SK-N-SH (cell line): ENCODE measurements around the gene ECSCR. TPM values are rescaled to one million over a fixed set of nuclear protein-coding genes. Genes with fewer than 3 reads are reported as not detected.

Experiments
- CTCF ChIA-PET: fragments of 300-600, 350-600 bp; formaldehyde crosslinking; extraction: SDS; loops from one replicate; lab custom pipeline; 2021; lab: Yijun Ruan, JAX
- POLR2A ChIA-PET: fragments of 350-600 bp; sonication (Branson Sonifier 250); formaldehyde crosslinking; extraction: SDS; loops from one replicate; lab custom pipeline; 2020; ENCODE audit warnings: antibody characterized with exemption, inconsistent platforms; lab: Yijun Ruan, JAX
- DNase-seq: peaks from one replicate; pipeline ENCODE4 v3.0.0; 2012
- H2AFZ ChIP-seq: fragments of 200-600 bp; sonication (generic); 2 replicates; pipeline ENCODE4 v1.8.1; 2016; ENCODE audit warnings: antibody characterized with exemption, mild to moderate bottlenecking, low read depth
- H3F3A ChIP-seq: fragments of 200-600 bp; sonication (generic); replicated peaks from 2 replicates; pipeline ENCODE3; 2016; ENCODE audit warnings: antibody characterized with exemption, mild to moderate bottlenecking; ENCODE audit not compliant: insufficient read depth
- H3K27ac ChIP-seq, 2 experiments: fragments of 200-500 bp in 1 of 2; fragments of 200-600 bp in 1 of 2; sonication (Bioruptor generic) in 1 of 2; sonication (generic), shearing (Covaris generic) in 1 of 2; 2 replicates each; pipeline versions ENCODE4 v1.5.1 to v1.6.1; 2014 to 2016; ENCODE audit warnings: low read depth in 2 of 2, inconsistent platforms in 1 of 2, low read length in 1 of 2, mild to moderate bottlenecking in 1 of 2, mixed read lengths in 1 of 2
- H3K27me3 ChIP-seq: fragments of 200-600 bp; sonication (generic), shearing (Covaris generic); 2 replicates; pipeline ENCODE4 v1.6.1; 2016; ENCODE audit warnings: mixed run types; ENCODE audit not compliant: insufficient read depth
- H3K36me3 ChIP-seq, 2 experiments: fragments of 200-500 bp in 1 of 2; fragments of 200-600 bp in 1 of 2; sonication (Bioruptor generic) in 1 of 2; sonication (generic) in 1 of 2; replicated peaks in 1 of 2; 2 replicates each; pipeline versions ENCODE3 to v1.5.1; 2014 to 2016; ENCODE audit warnings: low read length in 1 of 2, mild to moderate bottlenecking in 1 of 2; ENCODE audit not compliant: insufficient read depth in 2 of 2, control insufficient read depth in 1 of 2
- H3K4me1 ChIP-seq, 2 experiments: fragments of 200-500 bp in 1 of 2; fragments of 200-600 bp in 1 of 2; sonication (Bioruptor generic) in 1 of 2; sonication (generic), shearing (Covaris generic) in 1 of 2; 2 replicates each; pipeline versions ENCODE4 v1.5.1 to v1.6.1; 2014 to 2016; ENCODE audit warnings: low read depth in 1 of 2, low read length in 1 of 2, mixed run types in 1 of 2; ENCODE audit not compliant: insufficient read depth in 2 of 2, control insufficient read depth in 1 of 2
- H3K4me2 ChIP-seq: fragments of 200-600 bp; sonication (generic), shearing (Covaris generic); 2 replicates; pipeline ENCODE4 v1.6.1; 2017; ENCODE audit warnings: mixed run types
- H3K4me3 ChIP-seq, 2 experiments: fragments of 200-500 bp in 1 of 2; fragments of 200-600 bp in 1 of 2; sonication (Bioruptor generic) in 1 of 2; sonication (generic), shearing (Covaris generic) in 1 of 2; 2 replicates each; pipeline versions ENCODE4 v1.5.1 to v1.8.1; 2014 to 2016; ENCODE audit warnings: low read depth in 2 of 2, inconsistent platforms in 1 of 2, low read length in 1 of 2, mild to moderate bottlenecking in 1 of 2, mixed read lengths in 1 of 2, moderate library complexity in 1 of 2
- H3K79me2 ChIP-seq: fragments of 200-600 bp; sonication (generic); 2 replicates; pipeline ENCODE4 v1.8.1; 2017; ENCODE audit warnings: mild to moderate bottlenecking; ENCODE audit not compliant: insufficient read depth
- H3K9ac ChIP-seq: fragments of 200-600 bp; sonication (generic); 2 replicates; pipeline ENCODE4 v1.6.1; 2017; ENCODE audit warnings: mixed run types
- H3K9me2 ChIP-seq: fragments of 200-600 bp; sonication (generic); 2 replicates; pipeline ENCODE4 v1.6.1; 2017; ENCODE audit warnings: mixed run types
- H3K9me3 ChIP-seq: fragments of 200-600 bp; sonication (generic); 2 replicates; pipeline ENCODE4 v1.6.1; 2017; ENCODE audit warnings: mixed run types, mild to moderate bottlenecking, moderate library complexity
- H4K20me1 ChIP-seq: fragments of 200-600 bp; sonication (generic); 2 replicates; pipeline ENCODE4 v1.6.1; 2017; ENCODE audit warnings: mild to moderate bottlenecking, mixed run types; ENCODE audit not compliant: insufficient read depth
- CHD2 ChIP-seq: fragments of 150-350 bp; IDR thresholded peaks from 2 replicates; pipeline ENCODE4 v1.6.1; 2018; ENCODE audit warnings: low read length; ENCODE audit not compliant: partially characterized antibody
- EP300 ChIP-seq, 2 experiments: IDR thresholded peaks; 2 replicates each; pipeline versions ENCODE4 v1.4.0 to v1.6.1; 2012; ENCODE audit warnings: borderline replicate concordance in 1 of 2, low read depth in 1 of 2, low read length in 1 of 2
- EZH2phosphoT487 ChIP-seq: fragments of 200-600 bp; sonication (generic); IDR thresholded peaks from 2 replicates; pipeline ENCODE4 v1.6.1; 2017; ENCODE audit warnings: low read depth, mixed run types, mild to moderate bottlenecking, antibody characterized with exemption, moderate library complexity, borderline replicate concordance
- FOXJ3 ChIP-seq: sonication (generic); formaldehyde crosslinking; IDR thresholded peaks from 2 replicates; pipeline ENCODE4 v1.5.1; 2020; ENCODE audit warnings: mild to moderate bottlenecking, missing genetic modification reagents
- GATA2 ChIP-seq: sonication (generic); formaldehyde crosslinking; IDR thresholded peaks from 2 replicates; pipeline ENCODE4 v1.5.0; 2020; ENCODE audit warnings: mild to moderate bottlenecking, missing genetic modification reagents
- JUND ChIP-seq: IDR thresholded peaks from 2 replicates; pipeline ENCODE4 v1.4.0; 2012
- MXI1 ChIP-seq: IDR thresholded peaks from 2 replicates; pipeline ENCODE4 v1.6.1; 2012; ENCODE audit warnings: mild to moderate bottlenecking, low read depth, low read length, improper control_type of control experiment
- NFIC ChIP-seq: IDR thresholded peaks from 2 replicates; pipeline ENCODE4 v1.4.0; 2012; ENCODE audit warnings: borderline replicate concordance
- NRF1 ChIP-seq: IDR thresholded peaks from 2 replicates; pipeline ENCODE4 v1.6.1; 2012; ENCODE audit warnings: low read depth, mild to moderate bottlenecking, low read length
- PBX3 ChIP-seq: IDR thresholded peaks from 2 replicates; pipeline ENCODE4; 2012
- POLR2AphosphoS5 ChIP-seq: IDR thresholded peaks from 2 replicates; pipeline ENCODE4 v1.6.1; 2012; ENCODE audit warnings: low read depth, low read length
- RAD21 ChIP-seq: IDR thresholded peaks from 2 replicates; pipeline ENCODE4 v1.6.1; 2012; ENCODE audit warnings: mild to moderate bottlenecking, low read length
- RCOR1 ChIP-seq: fragments of 150-350 bp; IDR thresholded peaks from 2 replicates; pipeline ENCODE4 v1.6.1; 2017; ENCODE audit warnings: antibody characterized with exemption, low read length
- REST ChIP-seq: IDR thresholded peaks from 2 replicates; pipeline ENCODE4 v1.6.1; 2012; ENCODE audit warnings: mild to moderate bottlenecking, low read depth, low read length, moderate library complexity
- YY1 ChIP-seq: IDR thresholded peaks from 2 replicates; pipeline ENCODE4 v1.4.0; 2012; ENCODE audit warnings: low read depth, mild to moderate bottlenecking
- ZBTB33 ChIP-seq: IDR thresholded peaks from 2 replicates; pipeline ENCODE4 v1.4.0; 2012; ENCODE audit warnings: low read depth, borderline replicate concordance
- WGBS: methylation state at CpG from one replicate; pipeline ENCODE4 v1.1.6; 2017; ENCODE audit warnings: low lambda C conversion rate; 5-methylcytosine and 5-hydroxymethylcytosine counted together
- polyA plus RNA-seq, 3 experiments: library from polyadenylated mRNA; depleted of rRNA; stranded (reverse); fragments of >200 nt; gene quantifications; 2 replicates each; pipeline ENCODE4 v1.2.3, GENCODE V29; 2012
- TF ChIP-seq, protein P1 (sequence below): IDR thresholded peaks from 2 replicates; pipeline ENCODE4 v1.4.0; 2012; ENCODE audit warnings: low read depth, borderline replicate concordance
- TF ChIP-seq, protein P2 (sequence below): fragments of 150-350 bp; IDR thresholded peaks from 2 replicates; pipeline ENCODE4 v1.6.1; 2016; ENCODE audit warnings: mild to moderate bottlenecking, low read depth, low read length

Gene ECSCR
- polyA plus RNA-seq, 1 of the 3 experiments (the other 2 are of a cell fraction): 10.9 TPM

DNA sequence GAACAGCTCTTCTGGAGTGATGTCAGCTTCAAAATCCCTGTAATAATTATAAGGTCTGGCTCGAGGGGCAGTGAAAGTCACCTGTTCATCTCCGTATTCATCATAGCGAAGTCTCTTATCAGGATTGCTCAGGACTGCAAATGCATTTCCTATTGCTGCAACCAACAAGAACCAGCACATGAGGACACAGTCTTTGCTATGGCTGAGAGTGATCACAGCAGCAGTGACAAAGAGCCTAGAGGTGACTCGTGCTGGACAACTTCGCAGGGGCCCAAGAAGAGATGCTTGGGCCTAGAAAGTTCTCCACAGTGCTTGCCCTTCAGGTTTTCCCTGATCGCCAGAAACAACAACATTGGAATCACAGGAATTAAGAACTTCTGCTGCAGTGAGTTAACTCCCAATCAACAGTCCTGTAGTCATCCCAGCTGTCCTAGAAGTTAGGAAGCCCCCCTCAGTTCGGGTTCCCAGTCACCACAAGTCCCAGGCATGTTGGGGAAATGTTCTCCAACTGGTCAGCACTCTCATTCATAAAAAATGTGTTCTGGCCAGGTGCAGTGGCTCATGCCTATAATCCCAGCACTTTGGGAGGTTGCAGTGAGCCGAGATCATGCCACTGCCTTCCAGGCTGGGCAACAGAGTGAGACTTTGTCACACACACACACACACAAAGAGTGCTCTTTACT lies 36.2 kb downstream of the ECSCR start (continued):
- TF ChIP-seq GATA2 (CRISPR knock-in tag) (no peak), CHD2 (no peak), RCOR1 (no peak), EZH2phosphoT487 (no peak), JUND (peak; percentile 11; the same call in 1 of the 2 replicates)
- TF ChIP-seq, protein P1, sequence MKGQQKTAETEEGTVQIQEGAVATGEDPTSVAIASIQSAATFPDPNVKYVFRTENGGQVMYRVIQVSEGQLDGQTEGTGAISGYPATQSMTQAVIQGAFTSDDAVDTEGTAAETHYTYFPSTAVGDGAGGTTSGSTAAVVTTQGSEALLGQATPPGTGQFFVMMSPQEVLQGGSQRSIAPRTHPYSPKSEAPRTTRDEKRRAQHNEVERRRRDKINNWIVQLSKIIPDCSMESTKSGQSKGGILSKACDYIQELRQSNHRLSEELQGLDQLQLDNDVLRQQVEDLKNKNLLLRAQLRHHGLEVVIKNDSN: no peak

DNA sequence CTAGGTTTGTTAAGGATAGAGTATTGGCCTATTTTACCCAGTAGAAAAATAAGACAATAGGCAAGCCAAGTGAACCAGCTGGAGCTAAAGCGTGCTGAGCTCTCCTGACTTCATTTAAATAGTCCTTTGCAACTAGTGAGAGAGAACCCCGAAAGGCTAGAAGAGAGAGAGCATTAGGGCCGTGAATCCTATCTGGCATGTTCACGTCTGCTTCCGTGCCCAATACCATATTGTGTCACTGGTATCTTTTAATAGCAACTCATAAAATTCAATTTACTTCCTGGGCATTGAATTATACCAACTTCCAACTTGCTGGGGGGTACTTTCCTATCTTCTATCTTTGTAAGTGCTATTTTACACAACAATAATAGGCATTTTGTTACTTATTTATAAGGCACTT lies 37.0 kb downstream of the ECSCR start:
- no peak for DNase-seq
- Histone ChIP-seq H3K4me2 (no peak overlapping the region), H3F3A (peaks cover 24% of the 10 kb centered on the region), H3K9me3 (no peaks in the 10 kb centered on the region), H2AFZ (no peak overlapping the region), H3K27me3 (no peaks in the 10 kb centered on the region), H3K4me1 (peaks cover 8 to 9% of the 10 kb centered on the region in 2 experiments; a peak in 3 of 4 replicates), H3K79me2 (no peaks in the 10 kb centered on the region), H3K27ac (peak overlapping the region in 1 of 2 experiments; percentile 72; a peak in 1 of 4 replicates), H3K36me3 (peaks cover 19 to 39% of the 10 kb centered on the region in 2 experiments), H3K9ac (no peak overlapping the region), H3K9me2 (no peaks in the 10 kb centered on the region), H3K4me3 (no peak overlapping the region), H4K20me1 (no peaks in the 10 kb centered on the region)
- TF ChIP-seq RAD21 (no peak), FOXJ3 (CRISPR knock-in tag) (no peak), NFIC (no peak), REST (no peak), ZBTB33 (no peak), CHD2 (no peak), YY1 (no peak), PBX3 (no peak), EP300 (IDR thresholded peaks at IDR 0.05; ENCODE audit: borderline replicate concordance in 1 of 2, low read depth in 1 of 2, low read length in 1 of 2) (no peak), GATA2 (CRISPR knock-in tag) (no peak), MXI1 (no peak), POLR2AphosphoS5 (no peak), EZH2phosphoT487 (no peak), NRF1 (no peak)
- TF ChIP-seq, protein P2, sequence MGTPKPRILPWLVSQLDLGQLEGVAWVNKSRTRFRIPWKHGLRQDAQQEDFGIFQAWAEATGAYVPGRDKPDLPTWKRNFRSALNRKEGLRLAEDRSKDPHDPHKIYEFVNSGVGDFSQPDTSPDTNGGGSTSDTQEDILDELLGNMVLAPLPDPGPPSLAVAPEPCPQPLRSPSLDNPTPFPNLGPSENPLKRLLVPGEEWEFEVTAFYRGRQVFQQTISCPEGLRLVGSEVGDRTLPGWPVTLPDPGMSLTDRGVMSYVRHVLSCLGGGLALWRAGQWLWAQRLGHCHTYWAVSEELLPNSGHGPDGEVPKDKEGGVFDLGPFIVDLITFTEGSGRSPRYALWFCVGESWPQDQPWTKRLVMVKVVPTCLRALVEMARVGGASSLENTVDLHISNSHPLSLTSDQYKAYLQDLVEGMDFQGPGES: no peak
- CTCF ChIA-PET: interaction anchor here (1.6 to 9.7 kb wide), 2 partner anchors 17 to 89 kb away, joined by 4 to 324 read pairs; no protein-coding TSS in a partner anchor
- POLR2A ChIA-PET: interaction anchor here (1.3 kb wide), 1 partner anchor 88 kb away, joined by 3 read pairs; no protein-coding TSS in a partner anchor
- 92% methylated on average over 5 of the region's 5 CpGs for WGBS
